Measurements from ENCODE around the gene MS4A8.

Gene MS4A8

GRCh38 chr11:60765355-60765754 is 65.9 kb downstream of the MS4A8 start:
- DNase-seq, result no peak

Data from activated T-cell treated with anti-CD3 and anti-CD28 coated beads for 4 hours (primary cell).